ENCODE measurements around the gene DGKZ.

DNA sequence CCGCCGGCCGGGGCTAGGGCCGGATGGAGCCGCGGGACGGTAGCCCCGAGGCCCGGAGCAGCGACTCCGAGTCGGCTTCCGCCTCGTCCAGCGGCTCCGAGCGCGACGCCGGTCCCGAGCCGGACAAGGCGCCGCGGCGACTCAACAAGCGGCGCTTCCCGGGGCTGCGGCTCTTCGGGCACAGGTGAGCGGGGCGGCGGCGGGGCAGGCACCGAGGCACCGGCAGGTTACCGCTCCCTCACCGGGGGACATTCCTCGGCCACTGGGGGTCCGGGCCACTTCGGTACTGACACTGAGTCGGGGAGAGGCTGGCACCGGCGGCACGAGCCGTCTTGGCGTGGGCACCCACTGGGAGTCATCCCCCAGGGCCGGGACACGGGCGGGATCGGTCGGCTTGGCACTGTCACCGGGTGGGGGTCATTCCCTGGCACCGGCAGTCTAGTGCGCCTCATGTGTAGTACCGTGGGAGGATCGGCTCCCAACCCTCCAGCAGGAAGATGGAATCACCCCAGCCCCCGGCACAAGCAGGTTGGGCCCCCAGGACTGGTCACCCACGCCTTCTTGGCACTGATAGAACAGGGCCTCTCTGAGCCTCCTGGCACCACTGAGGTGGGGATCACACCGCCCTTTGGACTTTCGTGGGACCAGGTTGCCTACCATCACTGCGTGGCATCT is 511 bp downstream of the DGKZ start:
- TF ChIP-seq, protein P1, sequence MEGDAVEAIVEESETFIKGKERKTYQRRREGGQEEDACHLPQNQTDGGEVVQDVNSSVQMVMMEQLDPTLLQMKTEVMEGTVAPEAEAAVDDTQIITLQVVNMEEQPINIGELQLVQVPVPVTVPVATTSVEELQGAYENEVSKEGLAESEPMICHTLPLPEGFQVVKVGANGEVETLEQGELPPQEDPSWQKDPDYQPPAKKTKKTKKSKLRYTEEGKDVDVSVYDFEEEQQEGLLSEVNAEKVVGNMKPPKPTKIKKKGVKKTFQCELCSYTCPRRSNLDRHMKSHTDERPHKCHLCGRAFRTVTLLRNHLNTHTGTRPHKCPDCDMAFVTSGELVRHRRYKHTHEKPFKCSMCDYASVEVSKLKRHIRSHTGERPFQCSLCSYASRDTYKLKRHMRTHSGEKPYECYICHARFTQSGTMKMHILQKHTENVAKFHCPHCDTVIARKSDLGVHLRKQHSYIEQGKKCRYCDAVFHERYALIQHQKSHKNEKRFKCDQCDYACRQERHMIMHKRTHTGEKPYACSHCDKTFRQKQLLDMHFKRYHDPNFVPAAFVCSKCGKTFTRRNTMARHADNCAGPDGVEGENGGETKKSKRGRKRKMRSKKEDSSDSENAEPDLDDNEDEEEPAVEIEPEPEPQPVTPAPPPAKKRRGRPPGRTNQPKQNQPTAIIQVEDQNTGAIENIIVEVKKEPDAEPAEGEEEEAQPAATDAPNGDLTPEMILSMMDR (IDR thresholded peaks at IDR 0.05), result no peak
- TF ChIP-seq POLR2A (IDR thresholded peaks at IDR 0.05), result no peak
- no peak for TF ChIP-seq POLR2AphosphoS5 (IDR thresholded peaks at IDR 0.05)
- no peak for TF ChIP-seq EP300 (IDR thresholded peaks at IDR 0.05)

All from sigmoid colon (tissue), 4 donors.